Measurements from ENCODE around the gene PRDM5.
A peak's percentile ranks its signal among the peaks of the same experiment; 100 is the strongest.

The PRDM5 gene

DNA sequence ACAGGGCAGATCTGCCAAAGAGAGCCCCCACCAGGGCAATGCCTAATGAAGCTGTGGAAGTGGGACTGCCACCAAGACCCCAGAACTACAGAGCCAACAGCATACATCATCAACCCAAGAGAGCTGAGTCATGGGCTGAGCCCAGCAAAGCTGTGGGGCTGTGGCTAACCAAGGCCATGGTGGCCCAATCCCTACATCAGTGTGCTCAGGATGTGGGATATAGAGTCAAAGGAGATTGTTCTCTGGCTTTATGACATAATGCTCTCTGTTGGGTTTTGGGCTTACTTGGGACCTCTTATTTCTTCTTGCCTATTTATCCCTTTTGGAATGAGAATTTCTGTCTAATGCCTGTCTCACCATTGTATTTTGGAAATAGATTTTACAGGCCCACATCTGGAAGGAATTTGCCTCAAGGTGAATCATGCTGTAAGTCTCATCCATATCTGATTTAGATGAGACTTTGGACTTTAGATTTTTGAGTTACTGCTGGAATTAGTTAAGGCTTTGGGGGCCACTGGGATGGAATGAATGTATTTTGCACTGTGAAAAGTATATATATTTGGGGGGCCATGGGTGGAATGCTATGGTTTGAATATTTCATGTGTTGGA lies 5.4 kb upstream of the PRDM5 start:
- Histone ChIP-seq H3K4me3 (ENCODE audit: low read depth, low read length) (no peak overlapping the region), H3K9ac (ENCODE audit: low read depth, low read length) (no peak overlapping the region), H3K27ac (ENCODE audit: low read depth, low read length) (no peak overlapping the region), H3K36me3 (ENCODE audit: control insufficient read depth, insufficient read depth, low read length) (no peaks in the 10 kb centered on the region), H3K4me1 (ENCODE audit: control insufficient read depth, insufficient read depth, low read length) (peaks cover 14% of the 10 kb centered on the region), H3K9me3 (ENCODE audit: control insufficient read depth, insufficient read depth, low read length) (no peaks in the 10 kb centered on the region), H3K27me3 (ENCODE audit: control insufficient read depth, insufficient read depth, low read length) (no peaks in the 10 kb centered on the region)

DNA sequence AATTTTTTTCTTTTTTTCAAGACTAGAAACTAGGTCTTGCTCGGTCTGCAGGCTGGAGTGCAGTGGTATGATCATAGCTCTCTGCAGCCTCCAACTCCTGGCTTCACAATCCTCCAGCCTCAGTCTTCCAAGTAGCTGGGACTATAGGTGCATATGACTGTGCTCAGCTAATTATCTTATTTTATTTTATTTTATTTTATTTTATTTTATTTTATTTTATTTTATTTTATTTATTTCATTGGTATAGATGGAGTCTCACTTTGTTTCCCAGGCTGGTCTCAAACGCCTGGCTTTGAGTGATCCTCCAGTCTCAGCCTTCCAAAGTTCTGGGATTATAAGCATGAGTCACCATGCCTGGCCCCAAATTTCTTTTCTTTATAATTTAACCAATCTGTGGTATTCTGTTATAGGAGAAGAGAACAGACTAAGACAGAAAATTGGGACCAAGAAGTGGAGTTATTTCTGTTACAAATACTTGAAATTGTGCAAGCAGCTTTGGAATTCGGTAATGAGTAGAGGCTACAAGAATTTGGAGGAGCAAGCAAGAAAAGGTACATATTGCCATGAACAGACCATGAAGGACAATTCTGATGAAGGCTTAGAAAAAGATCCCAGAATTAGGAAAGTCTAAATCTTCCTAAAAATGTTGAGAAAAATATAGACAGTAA lies 4.0 kb upstream of the PRDM5 start:
- no peaks in the 10 kb centered on the region for H3K36me3 ChIP-seq (ENCODE audit: control insufficient read depth, insufficient read depth, low read length)
- no peak overlapping the region for H3K4me3 ChIP-seq (ENCODE audit: low read depth, low read length)
- H3K9me3 ChIP-seq (ENCODE audit: control insufficient read depth, insufficient read depth, low read length), result no peaks in the 10 kb centered on the region
- H3K27ac ChIP-seq (ENCODE audit: low read depth, low read length), result no peak overlapping the region
- H3K27me3 ChIP-seq (ENCODE audit: control insufficient read depth, insufficient read depth, low read length), result no peaks in the 10 kb centered on the region
- H3K9ac ChIP-seq (ENCODE audit: low read depth, low read length), result no peak overlapping the region
- peaks cover 16% of the 10 kb centered on the region for H3K4me1 ChIP-seq (ENCODE audit: control insufficient read depth, insufficient read depth, low read length)

DNA sequence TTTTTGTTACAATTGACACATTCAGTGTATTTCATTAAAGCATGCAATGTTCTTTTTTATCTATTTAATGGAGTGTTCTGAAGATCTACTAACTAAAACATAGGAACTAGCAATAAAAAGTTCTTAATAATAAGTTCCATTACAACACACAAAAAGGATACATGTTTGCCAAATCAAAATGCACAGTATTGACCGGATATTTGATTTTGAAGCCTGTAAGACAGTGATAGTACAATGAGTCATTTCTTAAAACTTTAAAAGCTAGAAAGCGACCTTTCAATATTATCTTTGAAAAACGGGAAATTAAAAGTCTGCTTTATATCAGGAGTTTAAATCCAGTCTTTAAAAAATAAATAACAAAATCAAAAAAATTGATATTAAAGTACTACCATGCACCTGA lies 2.4 kb upstream of the PRDM5 start:
- Histone ChIP-seq H3K27ac (ENCODE audit: low read depth, low read length) (no peak overlapping the region), H3K4me3 (ENCODE audit: low read depth, low read length) (no peak overlapping the region), H3K9ac (ENCODE audit: low read depth, low read length) (no peak overlapping the region), H3K36me3 (ENCODE audit: control insufficient read depth, insufficient read depth, low read length) (no peaks in the 10 kb centered on the region), H3K9me3 (ENCODE audit: control insufficient read depth, insufficient read depth, low read length) (no peaks in the 10 kb centered on the region), H3K27me3 (ENCODE audit: control insufficient read depth, insufficient read depth, low read length) (no peaks in the 10 kb centered on the region), H3K4me1 (ENCODE audit: control insufficient read depth, insufficient read depth, low read length) (peaks cover 32% of the 10 kb centered on the region)

DNA sequence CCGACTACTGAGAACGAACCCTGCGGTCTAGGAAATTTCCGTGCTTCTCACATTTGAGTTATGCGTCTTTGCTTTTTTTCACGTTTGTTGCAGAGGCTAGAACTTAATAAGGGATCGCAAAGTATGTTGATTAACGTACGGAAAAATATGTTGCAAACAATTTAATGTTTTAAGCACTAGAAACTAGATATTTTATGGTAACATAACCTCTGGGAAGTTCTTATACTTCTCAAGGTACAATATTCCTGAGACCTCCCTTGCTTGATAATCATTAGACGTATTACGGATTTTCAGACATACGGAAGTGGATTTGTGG lies 639 bp upstream of the PRDM5 start:
- peak overlapping the region; percentile 89 for H3K9ac ChIP-seq (ENCODE audit: low read depth, low read length)

DNA sequence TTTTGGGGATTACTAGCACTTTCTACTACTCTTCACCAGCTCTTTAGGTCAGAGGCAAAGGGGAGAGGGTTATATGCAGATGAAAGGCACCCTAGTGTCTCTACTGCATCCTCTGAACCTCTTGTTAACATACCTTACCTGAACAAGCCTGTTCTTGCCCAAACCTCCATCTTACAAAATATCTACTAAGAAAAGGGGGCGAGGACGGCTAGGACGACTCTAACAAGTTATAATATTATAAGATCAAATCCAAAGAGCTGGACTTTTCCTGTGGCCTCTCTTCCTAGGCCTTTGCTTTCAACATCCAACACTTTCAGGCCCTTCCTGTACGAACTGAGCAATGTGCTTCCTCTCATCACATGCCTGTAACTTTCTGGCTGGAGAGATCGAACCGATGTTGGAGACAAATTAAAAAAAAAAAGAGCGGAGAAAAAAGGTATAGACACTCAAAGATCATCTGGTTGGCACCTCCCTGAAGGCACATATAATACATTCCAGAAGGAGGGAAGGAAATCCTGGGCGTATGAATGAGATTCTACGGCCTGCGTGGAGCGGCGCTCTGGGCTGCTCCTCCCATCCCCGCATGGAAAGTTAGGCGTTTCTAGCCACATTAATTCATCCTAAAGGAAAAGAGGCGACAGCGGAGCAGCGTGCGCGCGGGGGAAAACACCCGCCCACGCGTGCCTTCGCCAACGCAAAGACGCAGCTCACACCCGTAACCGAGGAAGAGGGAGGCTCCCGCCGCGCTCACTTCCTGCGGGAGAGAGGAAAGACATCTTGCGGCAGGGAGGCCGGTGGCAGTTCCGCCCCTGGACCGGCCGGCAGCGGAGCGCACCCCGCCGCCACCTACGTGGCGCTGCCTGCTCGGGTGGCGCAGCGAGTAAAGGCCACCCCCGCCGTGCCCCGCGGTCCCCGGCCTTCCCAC lies 808 bp downstream of the PRDM5 start:
- H3K9ac ChIP-seq (ENCODE audit: low read depth, low read length), result peak overlapping the region; percentile 89
- peaks cover 5% of the 10 kb centered on the region; the same call in 1 of the 2 replicates for H3K36me3 ChIP-seq (ENCODE audit: control insufficient read depth, insufficient read depth, low read length)
- H3K4me1 ChIP-seq (ENCODE audit: control insufficient read depth, insufficient read depth, low read length), result peaks cover 50% of the 10 kb centered on the region
- H3K27ac ChIP-seq (ENCODE audit: low read depth, low read length), result peak overlapping the region; percentile 87
- H3K4me3 ChIP-seq (ENCODE audit: low read depth, low read length), result peak overlapping the region; percentile 77
- no peaks in the 10 kb centered on the region for H3K27me3 ChIP-seq (ENCODE audit: control insufficient read depth, insufficient read depth, low read length)
- no peaks in the 10 kb centered on the region for H3K9me3 ChIP-seq (ENCODE audit: control insufficient read depth, insufficient read depth, low read length)

More for the DNA sequence above, 639 bp upstream of the PRDM5 start:
- H3K36me3 ChIP-seq (ENCODE audit: control insufficient read depth, insufficient read depth, low read length), result 0 out of 2 replicates have a peak, but pooled peaks cover 1% of the 10 kb centered on the region
- H3K4me3 ChIP-seq (ENCODE audit: low read depth, low read length), result peak overlapping the region; percentile 77
- peak overlapping the region; percentile 87 for H3K27ac ChIP-seq (ENCODE audit: low read depth, low read length)
- H3K4me1 ChIP-seq (ENCODE audit: control insufficient read depth, insufficient read depth, low read length), result peaks cover 49% of the 10 kb centered on the region
- no peaks in the 10 kb centered on the region for H3K9me3 ChIP-seq (ENCODE audit: control insufficient read depth, insufficient read depth, low read length)
- no peaks in the 10 kb centered on the region for H3K27me3 ChIP-seq (ENCODE audit: control insufficient read depth, insufficient read depth, low read length)

DNA sequence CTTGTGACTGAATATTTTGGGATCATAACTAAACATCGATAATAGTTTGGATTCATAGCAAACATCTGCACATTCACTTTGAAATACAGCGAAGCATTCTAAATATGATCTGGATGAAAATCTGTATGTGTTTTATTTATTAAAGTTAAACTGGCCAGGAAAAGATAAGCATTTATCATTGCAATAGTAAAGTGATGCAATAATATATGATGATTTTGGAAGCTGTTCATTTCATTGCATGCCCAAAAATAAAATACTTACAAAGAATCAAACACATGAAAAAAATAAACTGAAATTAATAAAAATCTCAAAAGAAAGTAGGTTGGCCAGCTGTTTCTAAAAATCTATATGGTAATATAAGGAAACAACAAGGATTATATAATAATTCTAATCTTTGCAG lies 1.9 kb downstream of the PRDM5 start:
- Histone ChIP-seq H3K27me3 (ENCODE audit: control insufficient read depth, insufficient read depth, low read length) (no peaks in the 10 kb centered on the region), H3K9me3 (ENCODE audit: control insufficient read depth, insufficient read depth, low read length) (no peaks in the 10 kb centered on the region), H3K4me3 (ENCODE audit: low read depth, low read length) (peak overlapping the region; percentile 77; the same call in 1 of the 2 replicates), H3K9ac (ENCODE audit: low read depth, low read length) (no peak overlapping the region), H3K36me3 (ENCODE audit: control insufficient read depth, insufficient read depth, low read length) (peaks cover 5% of the 10 kb centered on the region; the same call in 1 of the 2 replicates), H3K27ac (ENCODE audit: low read depth, low read length) (no peak overlapping the region), H3K4me1 (ENCODE audit: control insufficient read depth, insufficient read depth, low read length) (peaks cover 52% of the 10 kb centered on the region)

DNA sequence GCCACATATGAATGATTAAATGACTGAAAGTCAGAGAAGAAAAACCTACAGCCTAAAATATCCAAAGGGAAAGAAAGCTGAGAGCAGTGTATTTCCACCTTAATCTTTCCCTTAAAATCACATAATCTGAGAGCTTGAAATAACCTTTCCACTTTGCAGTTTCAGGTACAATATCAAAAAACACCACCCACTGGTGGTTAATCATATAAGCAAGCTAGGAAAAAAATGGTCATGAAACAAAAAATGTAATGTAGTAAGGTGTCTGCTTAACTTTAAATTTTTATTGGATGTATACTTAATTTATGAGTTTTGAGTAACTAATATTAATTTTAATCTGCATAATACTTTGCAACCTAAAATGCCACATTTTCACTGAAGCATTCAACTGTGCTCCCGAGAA lies 3.2 kb downstream of the PRDM5 start:
- Histone ChIP-seq H3K27ac (ENCODE audit: low read depth, low read length) (no peak overlapping the region), H3K9me3 (ENCODE audit: control insufficient read depth, insufficient read depth, low read length) (no peaks in the 10 kb centered on the region), H3K4me3 (ENCODE audit: low read depth, low read length) (no peak overlapping the region), H3K36me3 (ENCODE audit: control insufficient read depth, insufficient read depth, low read length) (peaks cover 5% of the 10 kb centered on the region; the same call in 1 of the 2 replicates), H3K4me1 (ENCODE audit: control insufficient read depth, insufficient read depth, low read length) (peaks cover 57% of the 10 kb centered on the region), H3K9ac (ENCODE audit: low read depth, low read length) (no peak overlapping the region), H3K27me3 (ENCODE audit: control insufficient read depth, insufficient read depth, low read length) (no peaks in the 10 kb centered on the region)

DNA sequence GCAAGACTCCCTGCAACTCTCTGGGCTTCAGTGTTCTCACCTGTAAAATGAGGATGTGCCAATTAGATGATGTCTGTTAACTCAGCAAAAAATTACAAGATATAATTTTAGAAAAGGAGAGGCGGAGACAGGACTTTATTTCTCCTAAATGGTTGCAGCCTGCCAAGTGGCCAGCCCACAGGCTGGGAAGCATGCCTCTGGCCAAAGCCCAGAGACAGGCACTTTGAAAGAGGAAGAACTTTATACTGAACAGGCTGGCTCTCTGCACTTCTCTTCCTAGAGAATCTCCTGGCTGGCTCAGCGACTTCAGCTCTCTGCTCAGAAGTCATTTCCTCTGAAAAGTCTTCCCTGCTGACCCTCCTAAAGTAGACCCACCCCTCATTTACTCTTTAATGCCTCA lies 3.7 kb downstream of the PRDM5 start:
- no peak overlapping the region for H3K27ac ChIP-seq (ENCODE audit: low read depth, low read length)
- H3K4me3 ChIP-seq (ENCODE audit: low read depth, low read length), result no peak overlapping the region
- peaks cover 5% of the 10 kb centered on the region; the same call in 1 of the 2 replicates for H3K36me3 ChIP-seq (ENCODE audit: control insufficient read depth, insufficient read depth, low read length)
- no peaks in the 10 kb centered on the region for H3K27me3 ChIP-seq (ENCODE audit: control insufficient read depth, insufficient read depth, low read length)
- H3K9ac ChIP-seq (ENCODE audit: low read depth, low read length), result no peak overlapping the region
- no peaks in the 10 kb centered on the region for H3K9me3 ChIP-seq (ENCODE audit: control insufficient read depth, insufficient read depth, low read length)
- peaks cover 52% of the 10 kb centered on the region for H3K4me1 ChIP-seq (ENCODE audit: control insufficient read depth, insufficient read depth, low read length)

DNA sequence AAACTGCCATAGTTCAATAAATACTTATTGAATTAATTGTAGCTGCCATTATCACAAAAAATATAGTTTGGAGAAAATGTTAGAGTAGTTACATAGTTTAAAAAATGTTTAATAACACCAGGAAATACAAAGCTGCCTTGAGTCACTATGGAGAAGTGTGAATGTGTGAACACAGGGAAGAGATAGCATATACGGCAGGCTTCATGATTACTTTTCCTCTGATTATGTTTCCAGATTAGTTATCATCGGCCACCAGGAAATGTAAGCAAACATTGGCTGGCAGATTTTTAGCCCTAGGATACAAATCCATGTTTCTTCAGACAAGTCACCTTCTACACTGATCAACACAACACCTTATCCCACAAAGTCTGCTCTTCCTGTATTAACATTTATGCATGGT lies 4.4 kb downstream of the PRDM5 start:
- H3K36me3 ChIP-seq (ENCODE audit: control insufficient read depth, insufficient read depth, low read length), result peaks cover 5% of the 10 kb centered on the region; the same call in 1 of the 2 replicates
- no peak overlapping the region for H3K9ac ChIP-seq (ENCODE audit: low read depth, low read length)
- no peaks in the 10 kb centered on the region for H3K9me3 ChIP-seq (ENCODE audit: control insufficient read depth, insufficient read depth, low read length)
- H3K27ac ChIP-seq (ENCODE audit: low read depth, low read length), result no peak overlapping the region
- H3K27me3 ChIP-seq (ENCODE audit: control insufficient read depth, insufficient read depth, low read length), result no peaks in the 10 kb centered on the region
- H3K4me1 ChIP-seq (ENCODE audit: control insufficient read depth, insufficient read depth, low read length), result peaks cover 45% of the 10 kb centered on the region
- no peak overlapping the region for H3K4me3 ChIP-seq (ENCODE audit: low read depth, low read length)

DNA sequence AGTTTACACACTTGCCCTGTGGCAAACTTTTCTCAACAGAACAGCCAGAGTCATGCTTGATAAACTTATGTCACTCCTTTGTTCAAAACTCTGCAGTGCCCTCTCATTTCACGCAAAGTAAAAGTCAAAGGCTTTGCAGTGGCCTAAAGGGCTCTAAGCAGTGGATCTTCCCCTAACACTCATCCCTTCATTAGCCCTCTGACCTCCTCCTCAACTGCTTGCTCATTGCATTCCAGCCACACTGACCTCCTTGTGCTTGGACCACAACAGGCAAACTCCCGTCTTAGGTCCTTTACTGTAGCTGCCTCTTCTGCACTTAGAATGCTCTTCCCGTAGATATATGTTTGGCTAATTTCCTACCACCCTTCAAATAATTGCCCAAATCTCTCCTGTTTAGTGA lies 5.6 kb downstream of the PRDM5 start:
- Histone ChIP-seq H3K4me1 (ENCODE audit: control insufficient read depth, insufficient read depth, low read length) (peaks cover 44% of the 10 kb centered on the region), H3K9me3 (ENCODE audit: control insufficient read depth, insufficient read depth, low read length) (no peaks in the 10 kb centered on the region), H3K36me3 (ENCODE audit: control insufficient read depth, insufficient read depth, low read length) (peaks cover 9% of the 10 kb centered on the region; the same call in 1 of the 2 replicates), H3K27ac (ENCODE audit: low read depth, low read length) (no peak overlapping the region), H3K27me3 (ENCODE audit: control insufficient read depth, insufficient read depth, low read length) (no peaks in the 10 kb centered on the region), H3K9ac (ENCODE audit: low read depth, low read length) (no peak overlapping the region), H3K4me3 (ENCODE audit: low read depth, low read length) (no peak overlapping the region)

DNA sequence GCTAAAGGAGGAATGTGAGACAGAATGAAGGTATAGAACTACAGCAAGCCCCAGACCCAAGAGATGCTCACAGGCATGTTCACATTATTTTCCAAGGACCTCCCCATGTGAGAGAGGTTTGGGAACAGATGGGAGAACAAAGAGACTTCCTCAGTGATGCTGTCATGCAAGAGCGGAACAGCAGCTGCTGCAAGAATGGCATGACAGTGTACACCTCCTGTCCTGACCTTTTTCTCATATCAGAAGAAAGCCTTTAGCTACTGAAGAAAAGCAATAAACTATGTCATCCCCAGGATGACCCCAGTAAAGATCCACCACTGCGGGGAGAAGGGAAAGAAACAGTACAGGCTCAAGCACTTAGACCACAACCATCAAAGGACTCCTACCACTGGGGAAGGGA lies 7.2 kb downstream of the PRDM5 start:
- Histone ChIP-seq H3K27ac (ENCODE audit: low read depth, low read length) (no peak overlapping the region), H3K9me3 (ENCODE audit: control insufficient read depth, insufficient read depth, low read length) (no peaks in the 10 kb centered on the region)

More for the DNA sequence above, 7.2 kb downstream of the PRDM5 start:
- Histone ChIP-seq H3K4me1 (ENCODE audit: control insufficient read depth, insufficient read depth, low read length) (peaks cover 31% of the 10 kb centered on the region), H3K27me3 (ENCODE audit: control insufficient read depth, insufficient read depth, low read length) (no peaks in the 10 kb centered on the region), H3K36me3 (ENCODE audit: control insufficient read depth, insufficient read depth, low read length) (peaks cover 9% of the 10 kb centered on the region; the same call in 1 of the 2 replicates), H3K9ac (ENCODE audit: low read depth, low read length) (no peak overlapping the region), H3K4me3 (ENCODE audit: low read depth, low read length) (no peak overlapping the region)
